Osteocyte (in vitro differentiated cells): Measurements from ENCODE around the gene MCTP2. TPM values are rescaled to one million over a fixed set of nuclear protein-coding genes. Genes with fewer than 3 reads are reported as not detected.

Experiments
- DNase-seq: peaks from one replicate; pipeline ENCODE4 v3.0.0; 2021; ENCODE audit warnings: mixed read lengths; ENCODE audit not compliant: unreplicated experiment; ENCODE audit errors: extremely low spot score
- H3K27ac Mint-ChIP-seq: one replicate; pipeline ENCODE4 v1.8.0; 2021; ENCODE audit warnings: mild to moderate bottlenecking, mixed read lengths; ENCODE audit not compliant: unreplicated experiment
- H3K27me3 Mint-ChIP-seq: one replicate; pipeline ENCODE4 v1.8.0; 2021; ENCODE audit warnings: mixed read lengths; ENCODE audit not compliant: unreplicated experiment
- H3K36me3 Mint-ChIP-seq: one replicate; pipeline ENCODE4 v1.8.0; 2021; ENCODE audit warnings: mixed read lengths; ENCODE audit not compliant: unreplicated experiment
- H3K4me1 Mint-ChIP-seq: one replicate; pipeline ENCODE4 v1.8.0; 2021; ENCODE audit warnings: mixed read lengths; ENCODE audit not compliant: unreplicated experiment
- H3K4me3 Mint-ChIP-seq: one replicate; pipeline ENCODE4 v1.8.0; 2021; ENCODE audit warnings: mild to moderate bottlenecking, moderate library complexity, mixed read lengths; ENCODE audit not compliant: unreplicated experiment
- H3K9me3 Mint-ChIP-seq: one replicate; pipeline ENCODE4 v1.8.0; 2021; ENCODE audit warnings: mixed read lengths; ENCODE audit not compliant: unreplicated experiment
- CTCF ChIP-seq: fragments of 200-600 bp; sonication (generic); IDR thresholded peaks from 2 replicates; pipeline ENCODE4 v1.5.0; 2021; ENCODE audit warnings: antibody characterized with exemption, mild to moderate bottlenecking, moderate library complexity
- total RNA-seq: library from RNA; stranded (reverse); gene quantifications from 2 replicates; pipeline ENCODE4 v1.2.1, GENCODE V29; 2021

The MCTP2 gene
- total RNA-seq, 1 donor from 2014 or later: 0.32 TPM

DNA sequence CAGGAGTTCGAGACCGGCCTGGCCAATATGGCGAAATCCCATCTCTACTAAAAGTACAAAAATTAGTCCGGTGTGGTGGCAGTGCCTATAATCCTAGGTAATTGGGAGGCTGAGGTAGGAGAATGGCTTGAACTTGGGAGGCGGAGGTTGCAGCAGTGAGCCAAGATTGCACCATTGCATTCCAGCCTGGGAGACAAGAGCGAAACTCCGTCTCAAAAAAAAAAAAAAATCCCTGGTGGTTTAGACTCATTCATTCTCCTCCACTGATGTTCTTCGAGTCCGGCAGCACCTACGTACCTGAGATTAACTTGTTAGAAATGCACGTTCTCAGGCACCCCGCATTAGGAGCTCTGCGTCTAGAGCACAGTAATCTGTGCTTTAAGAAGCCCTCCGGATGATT is 3.7 kb downstream of the MCTP2 start:
- Mint-ChIP-seq H3K27ac (no peak overlapping the region), H3K27me3 (peaks cover 19% of the 10 kb centered on the region), H3K4me1 (peaks cover 10% of the 10 kb centered on the region), H3K36me3 (no peaks in the 10 kb centered on the region), H3K9me3 (no peaks in the 10 kb centered on the region), H3K4me3 (no peak overlapping the region)
- DNase-seq: no peak
- TF ChIP-seq CTCF: no peak

DNA sequence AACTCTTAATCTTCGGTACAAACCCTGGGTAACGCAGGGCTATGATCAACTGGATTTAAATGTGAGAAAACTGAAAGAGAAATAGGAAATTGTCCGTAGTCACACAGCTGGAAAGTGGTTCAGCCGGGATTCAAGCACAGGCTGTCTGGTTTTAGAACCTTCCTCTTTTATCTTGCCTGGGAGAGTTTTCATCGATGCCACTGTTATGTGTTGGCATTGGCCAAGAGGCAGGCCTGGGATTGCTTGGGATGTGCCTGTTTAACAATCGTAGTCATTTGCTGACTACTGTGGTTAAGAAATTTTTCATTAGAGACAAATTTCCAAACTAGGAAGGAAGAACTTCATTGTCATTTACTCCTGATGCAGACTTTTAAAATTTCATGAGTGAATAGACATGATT is 4.3 kb downstream of the MCTP2 start:
- Mint-ChIP-seq H3K27ac (no peak overlapping the region), H3K9me3 (no peaks in the 10 kb centered on the region), H3K27me3 (peaks cover 13% of the 10 kb centered on the region), H3K4me3 (no peak overlapping the region), H3K36me3 (no peaks in the 10 kb centered on the region), H3K4me1 (peaks cover 7% of the 10 kb centered on the region)
- no peak for DNase-seq
- TF ChIP-seq CTCF: no peak

- no peak for TF ChIP-seq CTCF
- no peak overlapping the region for H3K4me3 Mint-ChIP-seq
- H3K4me1 Mint-ChIP-seq: peaks cover 2% of the 10 kb centered on the region
- H3K36me3 Mint-ChIP-seq: no peaks in the 10 kb centered on the region
- no peak for DNase-seq
- H3K27ac Mint-ChIP-seq: no peak overlapping the region
- peaks cover 13% of the 10 kb centered on the region for H3K27me3 Mint-ChIP-seq
- no peaks in the 10 kb centered on the region for H3K9me3 Mint-ChIP-seq
Measured at GRCh38 chr15:94236608-94237007, 5.2 kb downstream of the MCTP2 start.

- H3K27ac Mint-ChIP-seq: no peak overlapping the region
- H3K4me3 Mint-ChIP-seq: no peak overlapping the region
- DNase-seq: no peak
Measured at GRCh38 chr15:94237903-94238302, 6.5 kb downstream of the MCTP2 start.

GRCh38 chr15:94238539-94239118 is 7.3 kb downstream of the MCTP2 start:
- H3K27me3 Mint-ChIP-seq: no peaks in the 10 kb centered on the region
- no peak for TF ChIP-seq CTCF
- no peaks in the 10 kb centered on the region for H3K4me1 Mint-ChIP-seq
- H3K36me3 Mint-ChIP-seq: no peaks in the 10 kb centered on the region
- no peak overlapping the region for H3K27ac Mint-ChIP-seq
- H3K4me3 Mint-ChIP-seq: no peak overlapping the region
- DNase-seq: no peak
- no peaks in the 10 kb centered on the region for H3K9me3 Mint-ChIP-seq

More at GRCh38 chr15:94237903-94238302, 6.5 kb downstream of the MCTP2 start:
- H3K9me3 Mint-ChIP-seq: no peaks in the 10 kb centered on the region
- no peaks in the 10 kb centered on the region for H3K27me3 Mint-ChIP-seq
- H3K4me1 Mint-ChIP-seq: no peaks in the 10 kb centered on the region
- TF ChIP-seq CTCF: no peak
- no peaks in the 10 kb centered on the region for H3K36me3 Mint-ChIP-seq
